LoVo (cell line): ENCODE results near the gene ERBB4.
"Not testable (repeated sequence)": the region's sequence is repeated elsewhere in the genome, so short reads cannot be mapped to it uniquely, and the experiment has no call there.

Experiments
- DNase-seq: peaks from one replicate; pipeline ENCODE4 v3.0.0-alpha.2; 2016; ENCODE audit warnings: low spot score

Gene ERBB4

DNA sequence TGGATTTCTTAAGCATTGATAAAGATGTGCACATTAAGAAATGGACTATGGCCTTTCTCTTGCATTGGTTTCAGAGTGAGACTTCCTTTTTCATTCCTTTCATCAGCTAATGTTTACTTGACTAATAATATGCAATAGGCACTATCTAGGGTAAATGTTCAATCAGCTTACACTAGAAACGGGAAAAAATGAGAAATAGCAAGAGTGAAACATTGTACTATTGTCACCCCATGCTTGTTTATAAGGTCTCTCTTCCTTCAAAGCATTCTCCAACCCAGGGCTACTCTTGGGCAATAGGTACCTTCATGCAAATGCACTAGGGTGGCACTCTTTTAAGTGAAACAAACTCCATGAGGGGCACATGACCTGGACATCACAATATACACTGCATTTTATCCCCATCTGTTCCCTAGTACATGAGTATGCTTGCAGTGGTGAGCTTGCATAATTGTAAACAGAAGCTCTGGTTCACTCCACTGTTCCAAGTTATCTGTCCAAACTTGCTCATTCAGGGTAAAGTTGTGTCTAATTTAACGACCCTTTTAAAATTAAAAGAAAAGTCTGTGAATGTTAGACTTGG, 402.3 kb downstream of the ERBB4 start:
- DNase-seq: no peak

DNA sequence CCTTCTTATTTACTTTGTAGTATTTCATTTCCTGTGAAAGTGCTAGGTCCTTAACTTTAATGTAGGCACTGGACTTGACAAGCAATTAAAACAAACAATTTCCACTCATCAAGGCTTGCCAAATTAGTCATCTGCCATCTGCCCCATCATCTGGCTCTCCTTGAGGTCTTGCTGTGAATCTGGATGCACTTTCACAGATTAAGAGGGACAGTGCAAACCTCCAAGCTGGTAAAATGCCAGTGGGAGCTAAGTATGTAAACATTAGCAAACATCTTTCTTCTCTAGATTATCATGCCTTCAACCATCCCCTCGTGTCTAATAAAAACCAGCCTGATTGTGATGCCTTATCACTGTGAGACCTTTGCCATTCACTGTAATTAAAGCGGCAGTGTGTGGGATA, 402.9 kb downstream of the ERBB4 start:
- DNase-seq: no peak

DNA sequence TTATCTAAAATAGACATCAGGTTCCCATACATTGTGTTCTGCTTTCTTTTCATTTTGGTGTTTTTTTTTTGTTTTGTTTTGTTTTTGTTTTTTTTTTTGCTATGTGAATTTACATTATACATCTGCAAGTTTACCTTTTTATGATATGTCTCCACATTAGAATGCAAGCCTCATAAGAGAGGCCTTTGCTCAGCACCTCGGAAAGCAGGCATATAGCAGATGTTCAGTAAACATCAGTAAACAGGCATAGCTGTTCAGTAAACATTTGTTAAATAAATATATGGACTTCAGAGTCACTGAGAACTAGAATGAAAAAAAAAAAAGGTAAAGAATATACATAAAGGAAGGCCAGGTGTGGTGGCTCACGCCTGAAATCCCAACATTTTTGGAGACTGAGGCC, 405.3 kb downstream of the ERBB4 start:
- no peak for DNase-seq

DNA sequence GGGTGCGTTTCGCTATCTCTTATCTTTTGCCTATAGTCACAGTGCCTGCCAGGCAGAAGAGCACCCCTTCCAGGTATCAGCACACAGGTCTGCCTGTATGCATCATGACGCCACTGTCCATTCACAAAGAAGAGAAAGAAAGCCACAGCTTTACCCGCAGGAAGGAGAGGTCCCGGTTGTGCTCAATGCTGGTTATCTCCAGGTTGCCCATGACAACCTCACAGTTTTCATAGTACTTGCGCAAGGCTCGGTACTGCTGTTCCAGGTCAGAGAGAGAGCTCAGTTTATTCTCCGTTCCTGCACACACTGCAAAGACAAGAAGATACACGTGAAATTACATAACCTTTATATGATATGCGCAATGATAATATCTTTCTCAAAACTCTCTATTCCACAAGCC, 414.0 kb downstream of the ERBB4 start:
- DNase-seq: no peak

DNA sequence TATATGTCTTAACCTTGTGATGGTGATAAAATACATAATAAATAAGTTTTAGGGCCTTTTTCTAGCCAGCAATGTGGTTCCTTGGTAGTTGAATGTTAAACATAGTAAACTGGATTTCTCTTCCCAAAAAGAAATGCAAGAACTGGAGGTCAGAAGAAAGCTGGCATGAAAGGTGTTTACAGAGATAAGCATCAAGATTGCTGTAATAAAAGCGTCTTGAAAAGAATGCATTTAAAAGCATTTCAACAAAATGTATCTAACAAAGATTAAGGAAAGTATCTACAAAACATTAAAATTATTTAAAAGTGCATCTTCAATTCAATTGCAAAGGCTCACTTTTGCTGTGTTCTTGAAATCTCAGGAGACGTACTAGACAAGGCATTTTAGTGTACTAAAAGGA, 419.0 kb downstream of the ERBB4 start:
- no peak for DNase-seq

DNA sequence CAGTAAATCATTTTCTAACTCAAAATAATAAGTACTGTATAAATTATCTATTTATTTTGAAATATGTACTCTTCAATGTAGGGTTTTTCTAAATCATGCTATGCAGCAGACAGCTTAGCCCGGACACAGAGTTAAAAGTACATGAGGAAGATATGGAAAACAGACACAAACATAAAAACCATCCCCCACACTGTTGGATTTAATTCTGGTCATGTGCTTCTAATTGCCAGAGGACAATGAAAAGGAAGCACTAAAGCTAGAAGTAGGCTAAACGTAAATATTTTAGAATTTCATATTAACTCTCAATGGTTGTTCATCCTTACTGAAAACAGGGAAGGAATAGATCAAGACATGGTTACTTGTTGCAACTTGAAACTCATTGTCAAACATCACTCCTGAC, 420.7 kb downstream of the ERBB4 start:
- DNase-seq: no peak

DNA sequence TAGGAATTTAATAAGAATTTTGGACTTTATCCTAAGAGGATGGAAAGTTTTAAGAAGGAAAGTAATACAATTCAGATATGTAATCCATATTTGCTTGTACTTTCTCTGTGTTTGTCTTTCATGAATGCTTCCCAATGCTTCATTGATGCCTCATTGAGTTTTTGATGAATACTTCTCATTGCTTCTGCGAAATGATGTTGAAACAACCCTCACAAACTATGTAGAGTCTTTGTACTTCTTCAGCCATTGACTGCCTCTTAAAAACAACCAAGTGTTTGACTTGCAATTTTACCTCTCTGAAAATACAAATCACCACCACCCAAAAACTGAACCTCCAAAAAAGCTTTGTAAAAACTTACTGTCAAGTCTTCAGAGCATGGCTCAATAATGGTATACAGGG, 424.1 kb downstream of the ERBB4 start:
- no peak for DNase-seq

DNA sequence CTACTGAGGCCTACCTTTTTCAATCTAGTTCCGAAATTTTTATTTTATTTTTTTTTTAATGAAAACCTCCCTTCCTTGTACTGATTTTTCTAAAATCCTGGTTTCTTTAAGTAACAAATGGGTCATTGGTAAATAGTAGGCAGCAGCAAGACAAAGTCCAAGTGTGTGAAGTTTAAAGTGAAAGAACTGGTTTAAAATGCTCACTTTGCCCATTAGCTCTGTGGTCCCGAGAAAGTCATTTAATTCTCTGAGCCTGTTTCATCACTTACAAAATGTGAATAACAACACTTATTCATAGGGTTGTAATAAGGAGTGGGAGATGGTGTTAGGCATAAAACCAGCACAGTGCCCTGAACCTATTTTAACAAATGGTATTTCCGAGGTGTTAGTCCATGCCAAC, 426.2 kb downstream of the ERBB4 start:
- no peak for DNase-seq

DNA sequence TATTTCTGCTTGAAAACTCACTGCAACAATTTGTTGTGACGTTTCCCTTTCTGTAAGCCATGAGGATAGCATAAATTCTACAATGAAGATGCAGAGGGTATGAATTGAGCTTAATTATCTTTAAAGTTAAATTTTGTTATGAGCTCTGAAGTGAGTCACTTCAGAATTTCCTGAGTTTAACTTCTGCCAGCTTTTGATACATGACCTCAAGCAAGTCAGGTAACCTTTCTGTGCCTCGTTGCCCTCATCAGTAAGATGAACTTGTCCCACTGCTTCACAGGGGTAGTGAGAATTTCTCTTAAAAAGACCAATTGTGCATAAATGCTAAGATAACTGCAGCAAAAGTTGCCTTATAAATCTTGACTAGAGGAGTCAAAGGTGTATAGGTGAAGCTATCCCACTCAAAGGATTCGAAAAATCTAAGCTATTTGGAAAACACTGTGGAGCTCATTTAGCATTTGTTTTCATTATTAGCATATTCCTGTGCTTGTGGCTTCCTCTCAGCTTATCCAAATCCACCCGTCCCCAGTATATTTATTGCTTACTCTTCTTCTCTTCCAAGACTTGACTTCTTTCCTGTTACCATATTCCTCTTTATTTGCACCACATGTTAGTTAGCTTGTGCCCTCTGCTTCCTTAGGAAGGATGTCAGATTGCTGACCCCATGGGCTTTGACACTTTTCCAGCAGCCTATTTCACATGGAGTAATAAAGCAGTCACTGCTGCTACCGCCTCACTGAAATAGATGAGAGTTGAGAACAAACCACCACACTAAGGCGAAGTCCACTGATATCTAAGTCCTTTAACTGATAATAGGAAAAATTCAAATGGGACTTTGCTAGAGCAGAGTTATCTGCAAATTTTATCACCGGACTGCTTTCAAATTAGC, 428.6 kb downstream of the ERBB4 start:
- DNase-seq: no peak

DNA sequence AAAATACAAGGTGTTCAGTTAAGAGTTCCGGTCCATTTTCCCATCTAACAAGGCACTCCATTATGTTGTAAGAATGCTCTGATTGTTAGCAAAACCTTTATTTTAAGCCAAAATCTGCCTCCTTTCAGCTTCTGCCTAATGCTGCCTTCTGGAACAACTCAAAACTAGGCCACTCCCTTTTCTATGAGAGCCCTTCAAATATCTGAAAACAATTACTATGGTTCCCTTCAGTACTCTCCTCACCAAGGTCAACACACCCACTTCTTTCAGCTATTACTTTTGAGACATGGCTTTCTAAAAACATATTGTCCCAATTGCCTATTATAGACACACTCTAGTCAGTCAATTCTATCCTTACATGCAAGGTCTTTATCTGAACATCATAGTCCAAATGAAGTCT, 429.4 kb downstream of the ERBB4 start:
- DNase-seq: no peak

DNA sequence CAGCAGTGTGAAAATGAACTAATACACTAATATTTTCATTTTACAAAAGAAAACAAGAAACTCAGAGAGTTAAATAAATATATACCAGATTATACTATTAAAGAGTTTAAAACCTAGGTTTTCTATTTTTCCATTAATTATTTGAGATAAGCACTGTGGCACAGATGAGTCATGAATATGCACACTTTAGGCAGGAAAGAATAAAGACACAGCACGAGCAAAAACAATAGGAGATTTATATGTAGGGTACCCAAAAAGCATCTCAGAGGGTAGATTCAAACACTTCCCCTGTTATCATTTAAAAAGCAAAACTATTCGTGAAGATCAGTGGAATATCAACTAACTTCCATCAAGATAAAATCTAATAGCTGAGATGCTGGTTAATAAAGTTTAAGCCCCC, 430.6 kb downstream of the ERBB4 start:
- DNase-seq: no peak

DNA sequence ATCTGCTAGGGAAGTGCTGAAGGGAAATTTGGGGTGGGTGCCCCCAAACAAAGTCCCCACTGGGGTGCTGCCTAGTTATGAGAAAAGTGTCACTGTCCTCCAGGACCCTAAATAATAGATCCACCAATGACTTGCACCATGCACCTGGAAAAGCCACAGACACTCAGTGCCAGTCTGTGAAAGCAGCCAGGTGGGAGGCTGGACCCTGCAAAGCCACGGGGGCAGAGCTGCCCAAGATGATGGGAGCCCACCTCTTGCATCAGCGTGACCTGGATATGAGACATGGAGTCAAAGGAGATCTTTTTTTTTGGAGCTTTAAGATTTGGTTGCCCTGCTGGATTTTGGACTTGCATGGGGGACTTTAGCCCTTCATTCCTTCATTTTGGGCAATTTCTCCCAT, 431.6 kb downstream of the ERBB4 start:
- DNase-seq: no peak

DNA sequence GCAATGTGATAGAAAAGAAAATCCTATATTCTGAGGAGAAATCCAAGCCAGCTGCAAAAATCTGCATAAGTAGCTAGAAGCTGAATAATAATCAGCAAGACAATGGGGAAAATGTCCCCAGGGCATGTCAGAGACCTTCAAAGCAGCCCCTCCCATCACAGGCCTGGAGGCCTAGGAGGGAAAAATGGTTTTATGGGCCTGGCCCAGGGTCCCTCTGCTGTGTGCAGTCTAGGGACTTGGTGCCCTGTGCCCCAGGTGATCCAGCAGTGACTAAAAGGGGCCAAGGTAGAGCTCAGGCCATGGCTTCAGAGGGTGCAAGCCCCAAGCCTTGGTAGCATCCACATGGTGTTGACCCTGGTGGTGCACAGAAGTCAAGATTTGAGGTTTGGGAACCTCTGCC, 432.1 kb downstream of the ERBB4 start:
- not testable (repeated sequence) for DNase-seq

DNA sequence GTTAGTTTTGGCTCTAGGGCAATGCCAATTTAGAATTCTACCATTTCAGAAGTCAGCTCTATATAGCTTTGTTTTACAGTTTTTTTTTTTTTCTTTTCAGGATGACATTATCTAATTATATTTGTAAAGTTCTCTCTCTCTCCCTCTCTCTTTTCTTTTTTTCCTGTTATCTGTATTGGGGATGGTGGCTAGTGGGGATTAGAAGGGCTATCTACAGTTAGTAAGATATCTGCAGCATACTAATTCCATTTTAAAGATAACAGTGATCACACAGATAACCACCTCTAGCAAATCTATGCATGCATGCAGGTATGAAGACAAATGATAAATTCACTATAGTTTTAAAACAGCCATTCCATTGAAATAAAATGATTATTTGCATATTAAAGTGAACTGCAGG, 438.9 kb downstream of the ERBB4 start:
- DNase-seq: no peak

DNA sequence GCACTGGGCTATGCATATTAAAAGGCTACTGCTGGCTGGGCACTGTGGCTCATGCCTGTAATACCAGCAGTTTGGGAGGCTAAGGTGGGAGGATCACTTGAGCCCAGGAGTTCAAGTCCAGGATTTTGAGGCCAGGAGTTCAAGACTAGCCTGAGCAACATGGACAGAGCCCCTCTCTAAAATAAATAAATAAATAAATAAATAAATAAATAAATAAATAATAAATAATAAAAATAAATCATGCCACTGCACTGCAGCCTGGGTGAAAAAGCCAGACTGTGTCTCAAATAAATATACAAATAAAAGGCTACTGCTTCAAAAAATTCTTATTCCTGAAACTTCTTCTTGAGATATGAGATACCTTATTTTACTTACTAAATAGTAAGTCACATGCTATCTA, 439.6 kb downstream of the ERBB4 start:
- no peak for DNase-seq

DNA sequence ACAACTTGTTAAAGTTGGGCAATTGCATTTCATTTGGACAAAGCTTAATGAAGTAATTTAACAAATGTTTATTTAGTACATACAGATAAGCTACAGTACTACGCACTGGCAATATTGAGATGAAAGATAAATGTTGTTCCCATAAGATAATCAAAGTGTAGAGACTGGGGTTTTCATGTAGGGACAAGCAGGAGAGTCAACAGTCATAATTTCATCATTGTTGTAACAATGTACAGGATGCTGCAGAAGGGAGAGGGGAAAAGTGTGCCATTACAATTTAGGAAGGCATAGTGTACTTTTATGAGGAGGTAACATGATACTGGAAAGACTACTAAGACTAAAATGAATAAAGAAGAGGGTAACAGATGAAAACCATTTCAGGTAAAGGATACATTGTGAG, 441.6 kb downstream of the ERBB4 start:
- no peak for DNase-seq

DNA sequence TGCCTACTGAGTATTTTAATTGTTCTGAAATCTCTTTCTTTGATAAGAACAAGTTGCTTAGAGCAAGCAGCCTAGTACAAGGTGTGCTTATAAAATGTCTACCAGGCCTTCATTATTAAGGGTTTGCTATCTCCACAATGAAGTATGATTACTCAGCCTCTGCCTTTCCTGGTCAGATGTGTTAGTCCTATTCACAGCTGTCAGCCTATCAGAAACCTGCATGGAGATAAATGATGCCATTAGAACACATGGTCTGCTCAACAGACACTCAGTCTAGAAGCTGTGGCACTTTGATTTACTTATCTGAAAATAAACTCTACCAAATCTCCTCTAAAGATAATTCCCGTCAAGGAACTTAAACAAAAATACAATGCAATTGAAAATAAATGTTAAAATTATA, 448.7 kb downstream of the ERBB4 start:
- DNase-seq: no peak

DNA sequence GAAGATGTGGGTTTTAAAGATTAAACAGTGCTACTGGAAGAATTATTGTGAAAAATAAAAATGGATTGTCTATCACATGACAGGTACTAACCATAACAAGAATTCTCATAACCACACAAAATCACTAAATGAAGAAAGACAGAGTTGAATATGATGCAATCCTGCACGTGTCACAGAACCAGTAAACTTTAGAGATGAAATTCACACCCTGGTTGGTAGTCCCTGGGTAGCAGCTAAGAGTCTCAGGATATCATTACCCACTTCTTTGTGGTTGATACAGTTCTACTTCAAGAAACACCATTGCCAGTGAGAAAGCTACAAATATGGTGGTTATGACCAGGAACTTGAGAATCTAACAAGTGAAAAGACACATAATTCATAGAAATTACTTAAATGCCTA, 450.2 kb downstream of the ERBB4 start:
- no peak for DNase-seq

DNA sequence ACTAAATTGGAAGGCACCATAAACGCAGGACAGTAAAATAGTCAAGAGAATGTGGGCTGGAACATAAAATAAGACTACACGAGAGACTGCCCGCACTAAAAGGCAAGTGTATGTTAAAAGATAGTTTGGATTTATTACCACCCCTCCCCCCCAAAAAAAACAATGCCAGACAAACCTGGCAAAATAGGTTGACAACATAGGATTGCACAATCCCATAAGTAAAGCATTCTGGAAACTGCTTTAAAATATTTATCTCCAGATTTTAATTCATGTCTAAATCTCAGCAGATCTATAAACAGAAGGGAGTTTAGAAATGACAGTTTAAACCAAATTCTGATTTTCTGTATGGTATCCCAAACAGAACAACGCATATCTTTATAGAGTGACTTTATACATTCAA, 455.1 kb downstream of the ERBB4 start:
- no peak for DNase-seq

DNA sequence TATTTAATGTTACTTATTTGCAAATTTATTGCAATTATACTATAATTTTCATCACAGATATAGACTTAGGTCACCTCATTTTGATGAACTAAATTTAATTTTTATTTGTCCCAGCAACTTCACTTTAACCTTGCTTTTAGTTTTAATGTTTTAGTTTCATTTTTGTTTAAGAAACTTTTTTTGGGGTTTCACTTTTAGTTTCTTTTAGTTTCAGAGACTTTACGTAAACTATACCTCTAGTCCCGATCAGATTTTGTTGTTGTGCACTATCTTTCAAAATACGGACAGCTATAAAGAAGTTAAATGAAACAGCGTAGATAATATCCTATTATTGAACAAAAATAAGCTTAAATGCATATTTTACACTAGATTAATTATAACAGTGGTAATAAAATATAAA, 460.5 kb downstream of the ERBB4 start:
- no peak for DNase-seq

DNA sequence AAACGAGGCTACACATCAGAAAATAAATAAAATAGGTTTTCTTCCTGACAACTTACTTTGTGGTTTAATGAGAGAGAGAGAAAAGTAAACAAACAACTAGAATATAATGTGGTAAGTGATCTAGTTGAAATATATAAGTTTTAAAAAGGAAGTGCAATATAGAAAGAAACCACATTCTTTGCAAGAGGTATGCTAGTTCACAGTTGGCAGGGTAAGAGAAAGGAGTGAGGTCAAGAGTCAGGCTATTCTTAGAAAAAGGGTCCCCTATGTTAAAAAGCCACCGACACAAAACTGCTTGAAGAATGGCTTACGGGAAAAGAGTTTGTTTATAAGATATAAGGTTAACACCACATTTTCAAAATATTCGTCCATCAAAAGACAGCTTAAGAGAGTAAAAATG, 462.1 kb downstream of the ERBB4 start:
- no peak for DNase-seq

DNA sequence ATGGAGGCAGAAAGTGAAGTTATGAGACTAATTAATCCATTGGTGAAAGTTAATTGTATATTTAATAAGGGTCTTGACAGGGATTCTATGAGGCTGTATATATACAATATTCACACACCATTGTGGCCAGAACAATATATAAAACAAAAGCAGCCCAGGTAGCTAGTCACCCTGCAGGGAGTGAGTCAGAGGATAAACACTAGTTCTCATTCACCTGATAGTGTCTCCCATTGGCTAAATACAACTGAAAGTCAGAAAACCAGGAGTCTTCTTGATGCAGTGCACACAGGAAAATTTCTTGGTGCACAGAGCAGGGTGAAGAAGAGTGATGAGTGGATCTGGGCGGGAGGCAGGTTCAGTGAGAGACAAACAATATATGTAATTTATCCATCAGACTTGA, 465.2 kb downstream of the ERBB4 start:
- no peak for DNase-seq

DNA sequence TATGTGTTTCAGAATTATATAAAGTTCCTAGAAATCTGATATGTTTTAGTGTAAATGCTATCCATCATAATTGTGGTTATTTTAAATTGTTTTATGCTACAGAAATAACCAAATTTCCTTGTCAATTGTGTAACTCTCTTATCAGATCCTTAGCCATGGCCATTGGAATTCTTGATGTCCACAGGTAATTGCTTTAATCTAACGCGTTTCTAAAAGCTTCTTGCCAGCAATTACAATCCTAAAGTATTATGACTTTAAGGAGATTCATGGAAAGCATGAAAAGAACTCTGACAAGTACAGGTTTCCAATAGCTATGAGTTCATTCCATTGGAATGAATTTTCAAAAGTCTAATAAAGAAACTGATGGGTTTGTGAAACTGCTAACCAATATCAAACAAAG, 472.1 kb downstream of the ERBB4 start:
- no peak for DNase-seq

DNA sequence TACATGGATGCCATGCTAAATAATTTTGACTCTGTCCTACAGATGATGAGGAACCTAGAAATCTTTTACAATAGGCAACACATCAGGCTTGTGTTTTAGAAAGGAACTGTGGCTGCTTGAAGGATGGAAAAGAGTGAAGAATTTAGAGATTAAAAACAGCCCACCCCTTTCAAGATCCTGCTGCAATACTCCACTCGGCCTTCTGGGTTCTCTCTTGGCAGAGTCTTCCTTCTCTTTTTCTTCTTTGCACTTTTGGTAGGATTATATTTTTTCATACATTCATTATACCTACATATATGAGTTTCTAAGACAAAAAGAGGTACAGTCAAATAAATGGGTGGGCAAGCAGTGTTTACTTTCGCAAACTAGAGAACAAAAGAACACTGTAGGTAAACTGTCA, 474.3 kb downstream of the ERBB4 start:
- DNase-seq: no peak
